ENCODE data around the gene MEF2C. TPM values are rescaled to one million over a fixed set of nuclear protein-coding genes. Genes with fewer than 3 reads are reported as not detected.

Gene MEF2C
- polyA plus RNA-seq, 3 donors, result 38.4 to 44.5 (median 43.4) TPM

GRCh38 chr5:88724201-88724600 lies 158.8 kb downstream of the MEF2C start:
- DNase-seq, result no peak

- no peak for DNase-seq
These were observed 160.4 kb downstream of the MEF2C start for GRCh38 chr5:88722546-88723073.

GRCh38 chr5:88719434-88719833 lies 163.6 kb downstream of the MEF2C start:
- DNase-seq, result no peak

GRCh38 chr5:88718736-88719135 lies 164.2 kb downstream of the MEF2C start:
- DNase-seq, result no peak

DNA sequence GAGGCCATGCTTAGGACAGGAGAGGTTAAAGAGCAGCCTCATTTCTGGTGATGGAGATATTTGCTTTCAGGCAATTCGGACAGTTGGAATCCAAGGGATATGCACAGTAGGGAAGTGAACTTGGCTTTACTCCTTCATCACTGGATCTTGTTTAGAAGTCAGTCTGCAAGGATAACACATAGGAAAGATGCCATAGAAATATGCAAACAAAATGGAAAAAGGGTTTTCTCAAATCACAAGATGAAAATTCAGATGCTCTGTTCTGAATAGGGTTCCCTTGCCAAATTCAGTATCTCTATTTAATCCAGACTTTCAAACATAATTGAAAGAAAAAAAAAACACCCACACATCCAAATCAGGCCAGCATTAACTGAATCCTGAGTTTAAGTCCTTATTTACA lies 166.9 kb downstream of the MEF2C start:
- no peak for DNase-seq

DNA sequence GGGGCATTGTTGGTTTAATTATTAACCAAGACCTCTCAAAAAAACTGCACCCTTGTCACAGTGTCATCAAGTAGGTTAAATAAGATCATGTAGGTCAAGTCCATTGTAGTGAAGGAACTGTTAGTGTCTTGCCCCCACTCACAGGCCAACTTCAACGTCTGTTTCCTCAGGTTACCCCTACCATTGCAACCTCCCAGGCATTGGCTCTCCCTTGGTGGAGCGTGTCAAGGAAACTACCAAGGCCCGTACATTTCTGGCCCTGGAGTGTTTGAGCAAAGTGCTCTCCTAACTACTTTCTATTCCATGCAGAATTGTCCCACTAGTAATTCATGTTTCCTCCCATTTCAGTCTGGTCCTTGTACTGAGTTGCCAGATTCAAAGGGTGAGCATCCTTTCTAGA lies 167.5 kb downstream of the MEF2C start:
- DNase-seq, result no peak

DNA sequence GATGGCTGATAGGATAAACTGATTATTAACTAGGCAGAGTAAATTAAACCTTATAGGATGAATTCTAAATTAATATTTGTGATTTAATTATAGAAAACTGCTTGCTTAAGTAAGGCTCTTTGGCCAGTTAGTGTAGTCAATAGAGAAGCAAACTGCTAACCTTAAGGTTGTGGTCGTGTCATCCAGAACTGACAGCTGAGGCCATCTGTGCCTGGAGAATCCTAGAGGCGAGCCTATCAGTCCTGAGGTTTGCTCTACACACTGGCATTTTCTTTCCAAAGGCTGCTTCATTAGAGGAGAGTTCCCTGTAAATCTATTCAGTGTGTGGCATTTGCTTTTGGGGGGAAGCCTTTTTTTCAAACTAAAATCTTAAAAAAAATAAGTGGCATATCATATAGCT lies 169.2 kb downstream of the MEF2C start:
- no peak for DNase-seq

- no peak for DNase-seq
These were observed 174.1 kb downstream of the MEF2C start for GRCh38 chr5:88708682-88709398.

- DNase-seq, result no peak
These were observed 175.0 kb downstream of the MEF2C start for GRCh38 chr5:88708021-88708420.

- no peak for DNase-seq
These were observed 175.6 kb downstream of the MEF2C start for GRCh38 chr5:88707216-88707965.

- no peak for DNase-seq
These were observed 180.7 kb downstream of the MEF2C start for GRCh38 chr5:88702332-88702731.

DNA sequence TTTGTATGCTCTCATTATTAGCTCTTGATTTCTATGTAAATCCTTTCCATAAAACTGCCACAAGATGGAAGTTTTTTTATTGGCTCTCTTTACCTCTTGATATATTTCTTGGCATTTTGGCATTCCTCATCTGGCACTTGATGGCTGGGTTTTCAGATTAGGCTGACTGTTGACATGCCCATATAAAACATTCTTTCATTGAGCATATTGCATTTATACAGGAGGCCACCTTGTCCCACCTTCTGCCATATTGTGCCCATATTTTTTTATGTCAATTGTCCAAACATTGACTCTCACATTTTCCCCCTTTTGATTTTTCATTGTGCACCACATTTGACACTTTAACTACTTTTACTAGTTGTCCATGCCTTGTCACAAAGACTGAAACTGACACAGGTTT lies 182.9 kb downstream of the MEF2C start:
- DNase-seq, result no peak

DNA sequence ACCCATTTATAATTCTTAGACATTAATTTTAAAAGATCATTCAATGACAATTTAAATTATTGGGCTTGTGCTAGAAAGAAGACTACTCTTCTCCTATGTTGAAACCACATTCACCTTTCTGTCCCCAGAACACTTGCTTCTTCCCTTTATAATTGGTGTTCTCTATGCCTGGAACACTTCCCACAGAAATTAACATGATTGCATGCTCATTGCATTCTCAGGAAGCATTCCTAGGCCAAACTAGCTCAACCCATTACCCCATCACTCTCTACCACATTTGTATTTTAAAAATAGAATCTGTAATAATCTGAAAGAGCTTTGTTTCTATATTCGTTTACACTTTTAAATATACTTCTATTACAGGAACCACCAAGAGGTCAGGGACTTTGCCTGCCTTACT lies 184.7 kb downstream of the MEF2C start:
- no peak for DNase-seq

DNA sequence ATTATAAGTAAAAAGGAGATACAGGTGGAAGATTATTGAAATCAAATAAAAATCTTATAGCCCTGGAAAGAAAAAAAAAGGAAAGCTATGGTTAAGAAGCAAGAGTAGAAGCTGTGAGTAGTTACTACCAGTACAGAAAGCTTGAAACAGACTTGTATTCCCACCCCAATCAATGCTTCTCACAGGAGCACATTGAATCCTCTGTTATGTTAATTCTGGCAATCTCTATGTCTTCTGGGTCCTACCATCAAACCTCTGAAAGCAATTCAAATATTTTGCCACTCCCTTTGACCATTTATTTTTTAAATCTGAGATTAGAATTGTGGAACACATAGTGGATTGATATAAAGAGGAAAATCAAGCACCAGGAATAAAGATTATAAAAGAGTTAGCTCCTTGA lies 186.5 kb downstream of the MEF2C start:
- no peak for DNase-seq

GRCh38 chr5:88695931-88696330 lies 187.1 kb downstream of the MEF2C start:
- DNase-seq, result no peak

- DNase-seq, result no peak
These were observed 187.8 kb downstream of the MEF2C start for GRCh38 chr5:88695232-88695631.

DNA sequence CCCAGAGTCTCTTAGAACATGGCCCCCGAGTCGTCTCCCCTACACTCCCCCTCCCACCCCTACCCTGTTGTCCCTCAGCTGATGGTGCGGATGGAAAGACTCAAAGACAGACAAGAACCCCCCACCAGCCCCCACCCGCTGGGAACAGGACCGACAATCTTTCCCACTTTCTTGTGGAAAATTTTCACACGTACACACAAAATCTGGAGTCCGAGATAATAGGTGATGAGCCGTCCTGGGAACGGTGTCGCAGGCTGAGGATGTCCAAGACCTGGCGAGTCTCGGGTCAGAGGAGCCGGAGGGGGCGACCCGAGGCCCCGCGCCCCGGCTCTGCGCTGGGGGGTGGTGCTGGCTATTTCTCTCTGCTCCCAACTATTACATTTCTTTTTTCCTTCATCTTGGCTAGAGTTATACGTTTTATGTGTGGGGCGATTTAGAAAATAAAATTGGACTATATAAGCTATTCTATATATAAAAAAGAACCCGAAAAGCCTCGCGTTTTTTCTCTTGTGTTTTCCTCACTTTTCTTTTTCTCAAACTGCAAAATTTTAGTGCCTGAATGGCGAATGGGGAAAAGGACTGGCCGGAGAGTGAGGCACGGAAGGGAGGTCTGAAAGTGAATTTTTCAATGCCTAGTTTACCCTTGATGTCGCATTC lies 188.8 kb downstream of the MEF2C start:
- no peak for DNase-seq

GRCh38 chr5:88693071-88693932 lies 189.7 kb downstream of the MEF2C start:
- no peak for DNase-seq

DNA sequence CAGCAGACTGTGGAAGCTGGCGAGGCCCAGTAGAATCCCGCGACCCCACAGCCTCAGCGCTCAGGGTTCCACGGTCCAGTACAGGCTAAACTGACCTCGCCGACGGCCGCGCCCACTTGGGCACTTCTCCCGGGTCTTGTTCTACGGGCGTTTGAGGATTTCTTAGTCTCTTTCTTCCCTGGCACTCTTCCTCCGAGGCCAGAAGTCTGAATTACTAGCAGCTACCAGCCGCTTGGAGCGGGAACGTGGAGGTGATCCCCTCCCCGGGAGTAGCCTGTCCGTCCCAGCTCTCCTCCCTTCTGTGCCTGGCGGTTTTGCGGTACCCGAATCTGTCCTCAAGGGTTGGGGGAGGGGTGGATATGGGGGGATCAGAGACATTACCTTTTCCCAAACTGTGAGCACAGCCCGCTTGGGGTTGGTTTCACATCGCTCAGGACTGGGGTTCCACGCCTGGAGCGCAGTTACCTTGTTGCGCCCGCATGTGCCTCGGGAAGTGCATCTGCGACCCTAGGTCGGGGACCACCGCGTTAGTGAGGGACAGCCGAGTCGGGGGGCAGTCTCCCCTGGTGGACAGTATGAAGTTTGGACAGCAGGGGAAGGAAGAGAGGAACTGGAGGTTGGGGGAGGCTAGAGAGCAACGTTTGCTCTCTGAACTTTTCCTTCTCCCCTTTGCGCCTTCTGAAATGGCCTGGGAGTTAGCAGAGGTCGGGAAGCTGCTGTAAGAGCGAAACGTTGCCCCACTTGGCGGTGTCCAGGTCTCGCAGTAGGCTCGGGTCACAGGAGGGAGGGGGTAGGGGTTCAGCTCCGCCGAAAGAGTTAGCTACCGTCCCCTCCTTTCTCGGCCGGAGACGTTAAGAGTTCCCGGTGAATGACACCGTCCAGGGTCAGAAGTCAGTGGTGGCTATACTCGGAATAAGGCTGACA lies 190.8 kb downstream of the MEF2C start:
- DNase-seq, result no peak

DNA sequence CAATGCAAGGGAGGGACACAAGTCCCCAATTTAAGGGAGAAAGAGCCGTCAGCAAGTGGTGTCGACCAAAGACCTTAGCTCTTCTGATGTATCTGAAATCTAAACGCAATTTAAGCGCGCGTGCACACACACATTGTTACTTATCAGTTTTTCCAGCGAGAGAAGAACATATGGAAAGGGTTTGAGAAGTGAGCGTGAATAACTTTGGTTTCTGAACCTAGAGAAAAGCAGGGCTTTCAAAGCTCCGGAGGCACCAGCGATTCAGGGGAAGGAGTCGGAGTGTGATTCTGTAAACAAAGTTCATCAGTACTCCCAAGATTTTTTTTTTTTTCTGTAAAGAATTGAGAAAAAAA lies 191.8 kb downstream of the MEF2C start:
- no peak for DNase-seq

All from renal pelvis (tissue), 4 donors.